PC-3 (cell line): ENCODE results near the gene CLMN. TPM values are rescaled to one million over a fixed set of nuclear protein-coding genes. Genes with fewer than 3 reads are reported as not detected.

Experiments used
- ATAC-seq: fragments of 200-7000 bp; cut with Tn5 transposase; 2 replicates; pipeline ENCODE4 v1.9.1; 2020; ENCODE audit warnings: mild to moderate bottlenecking, moderate library complexity
- BruUV-seq: library from RNA; stranded (reverse); fragments of 400-500 nt; replicated peaks from 2 replicates; lab custom pipeline; 2021; lab: Mats Ljungman, UMichigan
- CTCF ChIA-PET: fragments of 300-600 bp; sonication (Branson Sonifier 250); formaldehyde crosslinking; loops from one replicate; lab custom pipeline; 2022; ENCODE audit warnings: antibody characterized with exemption; lab: Charles Lee
- POLR2A ChIA-PET: fragments of 300-600 bp; sonication (Branson Sonifier 250); formaldehyde crosslinking; loops from one replicate; lab custom pipeline; 2022; ENCODE audit warnings: antibody characterized with exemption; ENCODE audit not compliant: unreplicated experiment; lab: Charles Lee
- DNase-seq: peaks from one replicate; pipeline ENCODE4 v3.0.0-alpha.2; 2015
- H2AFZ ChIP-seq: fragments of 300-600 bp; sonication (generic); 2 replicates; pipeline ENCODE4 v1.6.0; 2016; ENCODE audit warnings: antibody characterized with exemption, low read length
- H3F3A ChIP-seq: fragments of 300-600 bp; sonication (generic); one replicate; pipeline ENCODE4 v1.6.0; 2017; ENCODE audit warnings: antibody characterized with exemption, low read length, control low read depth, mild to moderate bottlenecking; ENCODE audit not compliant: unreplicated experiment
- H3K27ac ChIP-seq: fragments of 300-600 bp; sonication (generic); 2 replicates; pipeline ENCODE4 v1.5.1; 2016; ENCODE audit warnings: mild to moderate bottlenecking, low read length
- H3K27me3 ChIP-seq: fragments of 300-600 bp; sonication (generic); 2 replicates; pipeline ENCODE4 v1.6.1; 2016; ENCODE audit warnings: low read length, mixed read lengths
- H3K36me3 ChIP-seq: fragments of 300-600 bp; sonication (generic); 2 replicates; pipeline ENCODE4 v1.6.1; 2016; ENCODE audit warnings: low read depth, mixed run types, low read length, mixed read lengths
- H3K4me1 ChIP-seq: fragments of 300-600 bp; sonication (generic); 2 replicates; pipeline ENCODE4 v1.5.1; 2016; ENCODE audit warnings: low read length; ENCODE audit not compliant: insufficient read depth
- H3K4me2 ChIP-seq: fragments of 300-600 bp; sonication (generic); 2 replicates; pipeline ENCODE4 v1.6.0; 2016; ENCODE audit warnings: low read length
- H3K4me3 ChIP-seq: fragments of 300-600 bp; sonication (generic); 2 replicates; pipeline ENCODE4 v1.5.1; 2016; ENCODE audit warnings: mild to moderate bottlenecking, low read length, mixed read lengths
- H3K79me2 ChIP-seq: fragments of 300-600 bp; sonication (generic); 2 replicates; pipeline ENCODE4 v1.6.1; 2017; ENCODE audit warnings: low read length, mixed read lengths
- H3K9ac ChIP-seq: fragments of 300-600 bp; sonication (generic); 2 replicates; pipeline ENCODE4 v1.6.0; 2016; ENCODE audit warnings: mild to moderate bottlenecking, low read length
- H3K9me2 ChIP-seq: fragments of 300-600 bp; sonication (generic); replicated peaks from 2 replicates; pipeline ENCODE4 v1.6.1; 2016; ENCODE audit warnings: mixed run types, low read length, mixed read lengths
- H3K9me3 ChIP-seq: fragments of 300-600 bp; sonication (generic); 2 replicates; pipeline ENCODE4 v1.6.1; 2016; ENCODE audit warnings: low read length, mixed read lengths
- H4K20me1 ChIP-seq: fragments of 300-600 bp; sonication (generic); 2 replicates; pipeline ENCODE4 v1.6.1; 2016; ENCODE audit warnings: low read length, mixed read lengths
- CTCF ChIP-seq: fragments of 300-600 bp; sonication (generic); conservative IDR thresholded peaks from 2 replicates; pipeline ENCODE4 v1.5.1; 2017; ENCODE audit warnings: antibody characterized with exemption, low read depth, mild to moderate bottlenecking, low read length
- EZH2 ChIP-seq: fragments of 300-600 bp; sonication (generic); IDR thresholded peaks from one replicate; pipeline ENCODE4 v1.6.1; 2017; ENCODE audit warnings: antibody characterized with exemption, mild to moderate bottlenecking, low read length; ENCODE audit not compliant: unreplicated experiment
- EZH2phosphoT487 ChIP-seq: fragments of 300-600 bp; sonication (generic); IDR thresholded peaks from 2 replicates; pipeline ENCODE4 v1.6.1; 2018; ENCODE audit warnings: mild to moderate bottlenecking, antibody characterized with exemption, low read length, borderline replicate concordance
- intact Hi-C: fragments of 100-400 bp; cut with micrococcal nuclease; formaldehyde crosslinking; loops from 2 replicates; pipeline ENCODE4 v1.9.0; 2023
- total RNA-seq: library from RNA; depleted of rRNA; stranded (reverse); fragments of >200 nt; gene quantifications from 2 replicates; pipeline ENCODE4 v1.2.3, GENCODE V29; 2014

CLMN gene
- total RNA-seq, 1 experiment from 2014 or later = 3.5 TPM

DNA sequence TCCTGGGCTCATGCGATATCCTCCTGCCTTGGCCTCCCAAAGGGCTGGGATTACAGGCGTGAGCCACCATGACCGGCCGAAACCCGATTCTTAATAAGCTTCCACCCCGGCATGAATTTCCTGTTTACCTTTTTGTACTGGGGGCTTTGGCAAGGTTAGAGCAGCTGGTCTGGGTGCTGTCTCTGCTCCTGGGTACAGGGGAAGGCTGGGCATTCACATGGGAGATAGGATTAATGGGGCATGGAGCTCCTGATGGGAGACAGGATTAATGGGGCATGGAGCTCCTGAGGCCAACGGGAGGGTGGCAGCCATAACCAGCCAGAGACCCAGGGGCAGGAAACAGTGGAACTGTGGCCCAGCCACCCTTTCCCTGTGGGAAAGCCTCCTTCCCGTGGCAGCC is 92.9 kb downstream of the CLMN start:
- no peaks in the 10 kb centered on the region for H3K79me2 ChIP-seq
- H3K9me2 ChIP-seq = no peaks in the 10 kb centered on the region
- no peaks in the 10 kb centered on the region for H3K9me3 ChIP-seq
- no peak overlapping the region for H3K27ac ChIP-seq
- DNase-seq (no peak), ATAC-seq (no peak)
- ChIA-PET CTCF (no interaction called here), POLR2A (no interaction called here)
- no peaks in the 10 kb centered on the region for H3K27me3 ChIP-seq
- H3K4me3 ChIP-seq = no peak overlapping the region
- no peaks in the 10 kb centered on the region for H3K36me3 ChIP-seq
- no peaks in the 10 kb centered on the region for H3K4me1 ChIP-seq
- intact Hi-C loops = no loop called here
- H2AFZ ChIP-seq = no peak overlapping the region
- H4K20me1 ChIP-seq = no peaks in the 10 kb centered on the region
- H3F3A ChIP-seq = no peaks in the 10 kb centered on the region
- BruUV-seq = no TSS peak
- H3K4me2 ChIP-seq = no peak overlapping the region
- TF ChIP-seq CTCF (no peak), EZH2 (no peak), EZH2phosphoT487 (no peak)
- no peak overlapping the region for H3K9ac ChIP-seq

GRCh38 chr14:95225251-95225887 is 94.3 kb downstream of the CLMN start:
- no peak overlapping the region for H3K4me3 ChIP-seq
- DNase-seq (no peak), ATAC-seq (no peak)
- no peaks in the 10 kb centered on the region for H4K20me1 ChIP-seq
- H3K79me2 ChIP-seq = no peaks in the 10 kb centered on the region
- no peaks in the 10 kb centered on the region for H3F3A ChIP-seq
- no peaks in the 10 kb centered on the region for H3K9me3 ChIP-seq
- TF ChIP-seq EZH2phosphoT487 (no peak), EZH2 (no peak), CTCF (no peak)
- no peak overlapping the region for H3K9ac ChIP-seq
- H3K36me3 ChIP-seq = no peaks in the 10 kb centered on the region
- H3K9me2 ChIP-seq = no peaks in the 10 kb centered on the region
- H3K4me1 ChIP-seq = no peaks in the 10 kb centered on the region
- no peak overlapping the region for H3K27ac ChIP-seq
- no TSS peak for BruUV-seq
- H2AFZ ChIP-seq = no peak overlapping the region
- H3K4me2 ChIP-seq = no peak overlapping the region
- intact Hi-C loops = no loop called here
- ChIA-PET CTCF (interaction anchor here (0.7 kb wide), 1 partner anchor 76 kb away, joined by 6 read pairs; no protein-coding TSS in a partner anchor), POLR2A (no interaction called here)
- H3K27me3 ChIP-seq = no peaks in the 10 kb centered on the region

DNA sequence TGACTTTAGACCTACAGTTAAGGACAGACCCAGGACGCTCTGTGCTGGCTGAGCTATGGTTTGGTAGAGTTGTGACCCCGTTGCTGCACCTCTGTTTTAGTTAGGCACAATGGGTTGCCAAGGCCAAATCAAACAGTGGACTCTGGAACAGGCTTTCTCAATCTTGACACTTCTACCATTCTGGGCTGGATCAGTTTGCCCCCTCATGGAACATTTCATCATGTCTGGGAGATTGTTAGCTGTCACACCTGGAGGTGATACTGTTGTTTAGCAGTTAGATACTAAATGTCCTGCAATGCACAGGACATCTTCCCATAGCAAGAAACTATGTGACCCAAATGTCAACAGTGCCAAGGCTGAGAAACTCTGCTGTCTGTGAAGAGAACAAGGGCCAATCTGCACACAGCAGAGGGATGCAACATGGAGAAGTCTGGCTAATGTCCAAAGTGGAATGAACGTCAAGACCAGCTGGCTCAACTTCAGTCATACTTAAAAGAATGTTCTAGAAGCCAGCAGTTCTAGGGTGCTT is 96.8 kb downstream of the CLMN start:
- intact Hi-C loops = no loop called here
- Histone ChIP-seq H3K79me2 (no peaks in the 10 kb centered on the region), H3F3A (no peaks in the 10 kb centered on the region), H3K36me3 (no peaks in the 10 kb centered on the region), H3K27ac (no peak overlapping the region), H3K9me3 (no peaks in the 10 kb centered on the region), H3K27me3 (no peaks in the 10 kb centered on the region), H3K4me3 (no peak overlapping the region), H3K9ac (no peak overlapping the region), H4K20me1 (no peaks in the 10 kb centered on the region), H3K4me1 (no peaks in the 10 kb centered on the region), H3K4me2 (no peak overlapping the region), H2AFZ (no peak overlapping the region), H3K9me2 (no peaks in the 10 kb centered on the region)
- CTCF ChIA-PET = no interaction called here
- DNase-seq (no peak), ATAC-seq (no peak)
- no TSS peak for BruUV-seq
- no peak for TF ChIP-seq CTCF
- no peak for TF ChIP-seq EZH2
- TF ChIP-seq EZH2phosphoT487 = no peak
- POLR2A ChIA-PET = no interaction called here
